Activated CD4-positive, alpha-beta T cell treated with anti-CD3 and anti-CD28 coated beads, Interleukin-2, amount 50 U/mL, for 16 hours (primary cell): ENCODE results near the gene TERT.
"Not testable (repeated sequence)": the region's sequence is repeated elsewhere in the genome, so short reads cannot be mapped to it uniquely, and the experiment has no call there.

Experiments used
- DNase-seq: peaks from one replicate; pipeline ENCODE4 v3.0.0-alpha.2; 2020

The TERT gene

DNA sequence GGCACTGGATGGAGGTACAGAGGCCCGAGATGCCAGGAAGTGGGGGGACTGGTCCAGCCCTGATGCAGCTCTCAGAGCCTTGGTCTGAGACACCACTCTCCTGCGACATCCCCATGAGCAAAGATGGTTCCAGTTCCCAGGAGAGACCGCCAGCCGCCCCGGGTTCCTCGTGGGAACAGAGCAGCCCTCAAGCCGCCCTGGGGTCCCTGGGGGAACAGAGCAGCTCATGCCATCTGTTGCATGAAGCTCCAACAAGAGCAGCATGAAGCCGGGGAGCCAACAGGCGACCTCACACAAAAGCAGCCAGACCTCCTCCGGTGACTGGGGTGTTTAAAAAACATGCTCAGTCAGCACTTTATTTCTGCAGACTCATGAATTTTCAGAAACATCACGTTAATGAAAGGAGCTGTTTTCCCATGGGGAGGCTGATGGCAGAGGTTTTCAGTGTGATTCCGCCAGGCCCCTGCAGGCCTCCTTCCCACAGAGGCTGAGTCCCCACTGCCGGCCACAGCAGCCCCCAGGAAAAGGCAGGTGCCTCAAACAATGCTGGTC, 63.4 kb downstream of the TERT start:
- DNase-seq: no peak

DNA sequence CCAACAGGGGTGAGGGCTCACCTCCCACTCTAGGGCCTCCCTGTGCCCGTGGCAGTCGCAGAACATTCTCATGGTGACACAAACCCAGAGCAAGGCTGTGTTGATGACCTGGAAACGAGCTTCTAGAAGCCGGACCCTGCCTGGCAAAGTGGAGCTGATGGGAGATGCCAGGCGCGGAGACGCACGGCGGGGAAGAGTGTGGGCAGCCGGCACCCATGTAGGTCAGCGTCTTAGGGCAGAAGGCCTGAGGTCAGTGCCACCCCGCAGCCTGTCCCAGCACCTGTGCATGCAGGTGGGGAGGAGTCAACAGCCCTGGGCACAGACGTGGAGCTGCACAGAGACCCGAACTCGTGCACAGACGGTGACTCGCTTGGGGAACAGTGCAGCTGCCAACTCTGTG, 64.3 kb downstream of the TERT start:
- DNase-seq: no peak

DNA sequence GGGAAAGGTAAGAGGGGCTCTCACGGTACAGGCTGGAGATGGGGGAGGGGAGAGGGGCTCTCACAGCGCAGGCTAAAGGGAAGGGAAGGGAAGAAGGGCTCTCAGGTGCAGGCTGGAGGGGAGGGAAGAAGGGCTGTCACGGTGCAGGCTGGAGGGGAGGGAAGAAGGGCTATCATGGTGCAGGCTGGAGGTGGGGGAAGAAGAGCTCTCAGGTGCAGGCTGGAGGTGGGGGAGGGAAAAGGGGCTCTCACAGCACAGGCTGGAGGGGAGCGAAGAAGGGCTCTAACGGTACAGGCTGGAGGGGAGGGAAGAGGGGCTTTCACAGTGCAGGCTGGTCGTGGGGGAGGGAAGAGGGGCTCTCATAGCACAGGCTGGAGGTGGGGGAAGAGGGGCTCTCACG, 65.0 kb downstream of the TERT start:
- no peak for DNase-seq

GRCh38 chr5:1229023-1229422, 65.8 kb downstream of the TERT start:
- DNase-seq: not testable (repeated sequence)

GRCh38 chr5:1228120-1228519, 66.7 kb downstream of the TERT start:
- no peak for DNase-seq

GRCh38 chr5:1227667-1228066, 67.2 kb downstream of the TERT start:
- no peak for DNase-seq

- DNase-seq: no peak
These were observed 67.9 kb downstream of the TERT start for GRCh38 chr5:1226839-1227581.

DNA sequence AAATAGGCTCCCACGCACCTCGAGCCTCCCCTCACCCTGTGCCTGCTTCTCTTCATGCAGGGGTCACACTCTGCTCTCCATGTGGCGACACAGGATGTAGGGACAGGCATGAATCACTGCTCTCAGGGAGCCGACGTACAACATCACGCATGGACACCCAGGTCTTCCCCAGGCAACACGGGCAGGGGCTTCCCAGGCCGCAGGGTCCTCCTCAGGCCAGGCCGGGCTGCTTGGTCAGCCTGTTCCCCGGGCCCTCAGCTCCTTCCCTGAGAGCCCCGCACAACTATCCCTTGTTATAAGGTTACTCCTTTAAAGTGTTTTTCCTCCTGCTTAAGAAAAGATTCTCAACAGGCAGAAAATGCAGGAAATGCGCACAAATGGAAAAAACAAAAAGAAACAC, 68.6 kb downstream of the TERT start:
- DNase-seq: no peak

DNA sequence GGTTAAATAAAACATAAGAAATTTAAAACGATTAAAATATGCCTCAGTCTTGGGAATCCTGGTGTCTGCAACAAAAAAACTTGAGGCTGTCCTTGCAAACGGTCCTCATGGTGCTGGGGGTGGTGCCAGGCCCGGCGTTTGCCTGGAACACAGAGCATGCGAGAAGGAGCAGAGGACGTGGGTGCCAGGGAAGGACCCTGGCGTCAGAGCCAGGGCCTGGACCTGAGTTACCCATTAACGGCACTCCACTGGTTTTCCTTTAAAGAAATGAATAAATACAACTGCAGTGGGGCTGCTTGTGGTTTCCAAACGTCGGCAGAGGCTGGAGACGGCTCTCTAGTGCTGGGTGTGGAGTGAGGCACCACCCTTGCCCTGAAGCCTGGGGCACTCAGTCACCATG, 69.8 kb downstream of the TERT start, which contains the start of gene SLC6A18:
TSS of gene SLC6A18 (plus strand) at position 301 of the 400 bp plus-strand sequence. CDS start at position 398, 97 bp downstream.
- no peak for DNase-seq

DNA sequence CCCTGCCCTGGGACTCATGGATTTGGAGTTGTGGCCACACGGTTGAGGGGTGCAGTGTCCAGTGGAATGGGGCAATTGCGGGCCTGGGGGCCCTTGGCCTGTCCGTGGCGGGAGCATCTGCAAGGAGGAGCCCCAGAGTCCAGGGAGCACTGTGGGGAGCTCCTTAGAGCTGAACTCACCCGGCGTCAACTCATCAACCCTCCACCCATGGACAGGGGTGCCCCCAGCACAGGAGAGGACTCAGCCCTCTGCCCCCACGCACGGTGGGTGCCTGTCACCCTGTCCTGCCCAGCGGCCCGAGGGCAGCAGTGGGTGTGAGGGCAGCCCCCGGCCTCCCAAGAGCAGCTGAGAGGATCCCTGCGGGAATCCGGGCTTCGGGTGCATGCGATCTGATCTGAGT, 70.2 kb downstream of the TERT start:
- no peak for DNase-seq

- no peak for DNase-seq
These were observed 71.6 kb downstream of the TERT start for GRCh38 chr5:1223278-1223670.

- no peak for DNase-seq
These were observed 72.1 kb downstream of the TERT start for GRCh38 chr5:1222621-1223277.

- DNase-seq: no peak
These were observed 72.7 kb downstream of the TERT start for GRCh38 chr5:1222147-1222546.

DNA sequence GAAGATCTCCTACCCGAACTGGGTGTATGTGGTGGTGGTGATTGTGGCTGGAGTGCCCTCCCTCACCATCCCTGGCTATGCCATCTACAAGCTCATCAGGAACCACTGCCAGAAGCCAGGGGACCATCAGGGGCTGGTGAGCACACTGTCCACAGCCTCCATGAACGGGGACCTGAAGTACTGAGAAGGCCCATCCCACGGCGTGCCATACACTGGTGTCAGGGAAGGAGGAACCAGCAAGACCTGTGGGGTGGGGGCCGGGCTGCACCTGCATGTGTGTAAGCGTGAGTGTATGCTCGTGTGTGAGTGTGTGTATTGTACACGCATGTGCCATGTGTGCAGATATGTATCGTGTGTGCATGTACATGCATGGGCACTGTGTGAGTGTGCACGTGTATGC, 73.1 kb downstream of the TERT start:
- no peak for DNase-seq

GRCh38 chr5:1220831-1221230, 74.0 kb downstream of the TERT start:
- no peak for DNase-seq

DNA sequence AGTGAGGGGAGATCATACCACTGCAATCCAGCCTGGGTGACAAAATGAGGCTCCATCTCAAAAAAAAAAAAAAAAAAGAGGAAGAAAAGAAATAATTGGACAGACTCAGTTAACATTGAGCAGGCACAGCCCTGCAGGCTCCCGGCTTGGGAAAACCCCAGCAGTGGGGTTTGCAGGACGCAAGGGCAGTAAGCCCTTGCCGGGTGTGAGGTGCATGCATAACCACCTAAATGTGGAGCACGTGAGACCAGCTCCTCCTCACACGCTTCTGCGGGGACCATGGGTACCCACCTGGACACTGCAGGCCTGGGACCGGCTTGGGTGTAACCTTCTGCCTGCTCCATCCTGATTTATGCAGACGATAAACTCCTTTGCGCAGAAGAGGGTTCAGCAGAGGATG, 74.5 kb downstream of the TERT start:
- DNase-seq: no peak

DNA sequence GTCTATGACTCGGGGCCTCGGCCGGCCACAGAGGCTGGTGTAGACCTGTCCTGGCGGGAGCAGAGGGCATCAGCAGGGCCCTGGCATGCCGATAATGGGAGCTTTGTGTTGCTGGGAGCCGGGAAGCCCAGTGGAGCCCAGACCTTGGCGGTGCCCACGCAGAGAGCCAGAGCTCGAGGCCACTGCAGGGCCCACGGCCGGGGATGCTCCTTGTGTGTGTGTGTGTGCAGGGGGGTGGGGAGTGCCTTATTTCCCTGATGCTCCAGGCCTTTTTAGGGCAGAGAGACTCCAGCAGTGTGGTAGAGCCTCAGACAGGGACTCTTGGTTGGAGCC, 75.1 kb downstream of the TERT start:
- DNase-seq: no peak

DNA sequence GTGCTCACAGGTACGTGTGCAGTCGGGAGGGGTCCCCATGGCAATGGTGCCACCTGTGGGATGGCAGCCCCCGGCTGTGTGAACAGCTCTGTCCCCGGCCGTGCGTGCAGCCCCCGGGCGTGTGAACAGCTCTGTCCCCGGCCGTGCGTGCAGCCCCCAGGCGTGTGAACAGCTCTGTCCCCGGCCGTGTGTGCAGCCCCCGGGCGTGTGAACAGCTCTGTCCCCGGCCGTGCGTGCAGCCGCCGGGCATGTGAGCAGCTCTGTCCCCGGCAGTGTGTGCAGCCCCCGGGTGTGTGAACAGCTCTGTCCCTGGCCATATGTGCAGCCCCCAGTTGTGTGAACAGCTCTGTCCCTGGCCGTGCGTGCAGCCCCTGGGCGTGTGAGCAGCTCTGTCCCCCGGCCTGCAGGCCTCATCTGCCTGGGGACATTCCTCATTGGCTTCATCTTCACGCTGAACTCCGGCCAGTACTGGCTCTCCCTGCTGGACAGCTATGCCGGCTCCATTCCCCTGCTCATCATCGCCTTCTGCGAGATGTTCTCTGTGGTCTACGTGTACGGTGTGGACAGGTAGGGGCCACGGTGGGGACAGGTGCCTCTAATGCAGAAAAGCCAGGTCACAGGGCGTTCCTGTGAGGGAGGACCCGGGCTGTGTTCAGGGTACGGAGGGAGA, 75.6 kb downstream of the TERT start:
- no peak for DNase-seq

DNA sequence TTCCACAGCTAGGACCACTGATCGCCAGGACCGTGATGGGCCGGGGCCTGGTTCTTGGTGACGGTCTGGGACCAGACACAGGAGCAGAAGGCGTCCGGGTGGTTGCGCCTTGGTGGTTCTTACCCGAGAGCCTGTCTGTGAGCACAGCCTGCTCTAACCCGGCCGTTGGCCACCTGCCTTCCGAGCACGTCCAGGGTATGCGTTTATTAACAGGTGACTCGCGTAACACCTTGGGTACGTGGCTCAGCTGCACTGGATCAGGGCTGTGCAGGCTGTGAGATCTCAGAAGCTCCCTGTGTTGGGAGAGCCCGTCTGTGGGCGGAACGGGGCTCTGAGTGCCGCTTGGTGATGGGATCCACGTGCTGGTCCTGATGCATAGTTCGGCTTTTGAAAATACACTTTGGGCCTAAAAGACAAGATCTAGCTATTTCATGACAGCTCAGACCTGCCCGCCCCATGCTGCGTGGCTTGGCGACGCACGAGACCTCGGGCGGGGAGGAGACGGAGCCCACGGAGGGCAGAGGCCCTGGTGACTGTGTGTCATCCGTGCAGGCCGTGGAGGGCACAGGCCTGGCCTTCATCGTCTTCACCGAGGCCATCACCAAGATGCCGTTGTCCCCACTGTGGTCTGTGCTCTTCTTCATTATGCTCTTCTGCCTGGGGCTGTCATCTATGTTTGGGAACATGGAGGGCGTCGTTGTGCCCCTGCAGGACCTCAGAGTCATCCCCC, 76.4 kb downstream of the TERT start:
- DNase-seq: no peak

GRCh38 chr5:1217596-1218206, 77.2 kb downstream of the TERT start:
- DNase-seq: no peak

- DNase-seq: no peak
These were observed 78.0 kb downstream of the TERT start for GRCh38 chr5:1216918-1217295.

DNA sequence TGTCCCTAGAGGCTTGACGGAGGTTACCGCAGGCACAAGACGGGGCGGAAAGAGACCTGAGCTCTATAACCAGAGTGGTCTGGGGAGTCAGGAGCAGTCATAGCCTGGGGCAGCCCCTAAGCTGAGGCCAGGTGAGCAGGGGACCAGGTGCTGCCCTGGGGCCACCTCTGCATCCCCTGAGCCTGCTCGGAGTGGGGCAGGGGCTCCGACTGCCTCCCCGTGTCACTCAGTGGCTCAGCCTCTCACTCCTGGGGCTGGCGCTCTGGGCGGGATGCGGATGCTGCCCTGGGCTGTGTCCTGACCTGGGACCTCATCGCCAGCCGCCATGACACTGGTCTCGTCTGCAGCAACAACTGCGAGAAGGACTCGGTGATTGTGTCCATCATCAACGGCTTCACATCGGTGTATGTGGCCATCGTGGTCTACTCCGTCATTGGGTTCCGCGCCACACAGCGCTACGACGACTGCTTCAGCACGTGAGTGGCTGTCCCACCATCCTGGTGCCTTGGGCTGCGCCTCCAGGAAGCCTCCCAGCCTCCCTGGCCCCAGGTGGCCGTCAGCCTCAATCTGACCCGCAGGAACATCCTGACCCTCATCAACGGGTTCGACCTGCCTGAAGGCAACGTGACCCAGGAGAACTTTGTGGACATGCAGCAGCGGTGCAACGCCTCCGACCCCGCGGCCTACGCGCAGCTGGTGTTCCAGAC, 78.5 kb downstream of the TERT start:
- DNase-seq: no peak
